Vagina (tissue), 2 donors: ENCODE data around the gene SPRYD3.

Experiments used
- CTCF ChIP-seq, 3 experiments: fragments of 450-650 bp in 2 of 3; fragments of 200-600 bp in 1 of 3; sonication (generic) in 1 of 3; IDR thresholded peaks; one replicate each; pipeline ENCODE4 v1.5.1; 2017 to 2019; ENCODE audit warnings: antibody characterized with exemption in 3 of 3, mild to moderate bottlenecking in 2 of 3, moderate library complexity in 2 of 3
- POLR2A ChIP-seq, 2 donors: fragments of 450-650 bp; IDR thresholded peaks; one replicate each; pipeline ENCODE4 v1.6.1; 2017; ENCODE audit warnings: antibody characterized with exemption in 2 of 2, mild to moderate bottlenecking in 2 of 2, moderate library complexity in 2 of 2
- POLR2AphosphoS5 ChIP-seq, 2 donors: sonication (generic); formaldehyde crosslinking; IDR thresholded peaks; one replicate each; pipeline ENCODE4 v1.9.0; 2017; ENCODE audit warnings: antibody characterized with exemption in 2 of 2, mild to moderate bottlenecking in 2 of 2, low read depth in 1 of 2; ENCODE audit not compliant: insufficient read depth in 1 of 2

GRCh38 chr12:53055471-53056266 lies 23.5 kb downstream of the SPRYD3 start:
- TF ChIP-seq POLR2A (IDR thresholded peaks at IDR 0.05) = no peak
- no peak for TF ChIP-seq CTCF (IDR thresholded peaks at IDR 0.05)
- TF ChIP-seq POLR2AphosphoS5 (IDR thresholded peaks at IDR 0.05; ENCODE audit: insufficient read depth in 1 of 2, low read depth in 1 of 2) = no peak
